Dendritic cell treated with granulocyte-macrophage colony-stimulating factor and Interleukin-4, amounts not matched to agents 40 ng/mL and 50 ng/mL, for 4 days (primary cell): Measurements from ENCODE around the gene BOD1L2.

ENCODE experiments used
- H3K27ac Mint-ChIP-seq: one replicate; pipeline ENCODE4 v1.8.0; 2022; ENCODE audit warnings: mild to moderate bottlenecking, mixed read lengths
- H3K27me3 Mint-ChIP-seq: one replicate; pipeline ENCODE4 v1.8.0; 2022; ENCODE audit warnings: mild to moderate bottlenecking, mixed read lengths
- H3K36me3 Mint-ChIP-seq: one replicate; pipeline ENCODE4 v1.8.0; 2022; ENCODE audit warnings: low read depth, mixed read lengths
- H3K4me1 Mint-ChIP-seq: one replicate; pipeline ENCODE4 v1.8.0; 2022; ENCODE audit warnings: low read depth, mixed read lengths
- H3K4me3 Mint-ChIP-seq: one replicate; pipeline ENCODE4 v1.8.0; 2022; ENCODE audit warnings: mild to moderate bottlenecking, moderate library complexity, mixed read lengths
- H3K9me3 Mint-ChIP-seq: one replicate; pipeline ENCODE4 v1.8.0; 2022; ENCODE audit warnings: mixed read lengths
- intact Hi-C: fragments of 100-400 bp; cut with micrococcal nuclease; formaldehyde crosslinking; loops from one replicate; pipeline ENCODE4 v1.15.0; 2022

The BOD1L2 gene

GRCh38 chr18:57146956-57147636 is at the start of gene BOD1L2:
Gene BOD1L2, plus strand, starts transcription at chr18:57147087. Its CDS starts 226 bp downstream, at chr18:57147313.
- peaks cover 12% of the 10 kb centered on the region for H3K4me1 Mint-ChIP-seq
- intact Hi-C loops: no loop called here
- no peak within 1 kb of the TSS for H3K4me3 Mint-ChIP-seq
- no peaks in the 10 kb centered on the region for H3K36me3 Mint-ChIP-seq
- H3K9me3 Mint-ChIP-seq: no peaks in the 10 kb centered on the region
- H3K27me3 Mint-ChIP-seq: peaks cover 56% of the 10 kb centered on the region
- H3K27ac Mint-ChIP-seq: no peak within 1 kb of the TSS

GRCh38 chr18:57107140-57107832 is 39.6 kb upstream of the BOD1L2 start:
- H3K4me3 Mint-ChIP-seq: no peak overlapping the region
- intact Hi-C loops: no loop called here
- no peaks in the 10 kb centered on the region for H3K36me3 Mint-ChIP-seq
- peaks cover 12% of the 10 kb centered on the region for H3K9me3 Mint-ChIP-seq
- no peaks in the 10 kb centered on the region for H3K4me1 Mint-ChIP-seq
- peaks cover 5% of the 10 kb centered on the region for H3K27me3 Mint-ChIP-seq
- H3K27ac Mint-ChIP-seq: no peak overlapping the region

GRCh38 chr18:57110290-57110689 is 36.6 kb upstream of the BOD1L2 start:
- intact Hi-C loops: no loop called here
- Mint-ChIP-seq H3K27me3 (peaks cover 1% of the 10 kb centered on the region), H3K9me3 (peaks cover 9% of the 10 kb centered on the region), H3K4me3 (no peak overlapping the region), H3K27ac (no peak overlapping the region), H3K36me3 (no peaks in the 10 kb centered on the region), H3K4me1 (no peaks in the 10 kb centered on the region)

- H3K4me3 Mint-ChIP-seq: no peak overlapping the region
- H3K27ac Mint-ChIP-seq: no peak overlapping the region
- H3K4me1 Mint-ChIP-seq: no peaks in the 10 kb centered on the region
- H3K27me3 Mint-ChIP-seq: peaks cover 10% of the 10 kb centered on the region
- H3K9me3 Mint-ChIP-seq: peaks cover 9% of the 10 kb centered on the region
- intact Hi-C loops: no loop called here
- no peaks in the 10 kb centered on the region for H3K36me3 Mint-ChIP-seq
Measured at GRCh38 chr18:57113799-57114420, 33.0 kb upstream of the BOD1L2 start.

GRCh38 chr18:57116598-57117132 is 30.2 kb upstream of the BOD1L2 start:
- intact Hi-C loops: no loop called here
- Mint-ChIP-seq H3K9me3 (peaks cover 4% of the 10 kb centered on the region), H3K4me3 (no peak overlapping the region), H3K27ac (no peak overlapping the region), H3K36me3 (no peaks in the 10 kb centered on the region), H3K4me1 (no peaks in the 10 kb centered on the region), H3K27me3 (peaks cover 22% of the 10 kb centered on the region)

- Mint-ChIP-seq H3K36me3 (no peaks in the 10 kb centered on the region), H3K9me3 (no peaks in the 10 kb centered on the region), H3K27me3 (peaks cover 41% of the 10 kb centered on the region)
Measured at GRCh38 chr18:57121542-57122112, 25.3 kb upstream of the BOD1L2 start.

GRCh38 chr18:57122936-57123510 is 23.9 kb upstream of the BOD1L2 start:
- Mint-ChIP-seq H3K4me1 (no peaks in the 10 kb centered on the region), H3K27me3 (peaks cover 39% of the 10 kb centered on the region)

More at GRCh38 chr18:57121542-57122112, 25.3 kb upstream of the BOD1L2 start:
- intact Hi-C loops: no loop called here
- no peak overlapping the region for H3K27ac Mint-ChIP-seq
- no peak overlapping the region for H3K4me3 Mint-ChIP-seq
- no peaks in the 10 kb centered on the region for H3K4me1 Mint-ChIP-seq

GRCh38 chr18:57125627-57126026 is 21.3 kb upstream of the BOD1L2 start:
- no peak overlapping the region for H3K27ac Mint-ChIP-seq
- H3K27me3 Mint-ChIP-seq: peaks cover 37% of the 10 kb centered on the region
- intact Hi-C loops: no loop called here
- H3K9me3 Mint-ChIP-seq: no peaks in the 10 kb centered on the region
- no peak overlapping the region for H3K4me3 Mint-ChIP-seq
- H3K4me1 Mint-ChIP-seq: no peaks in the 10 kb centered on the region
- no peaks in the 10 kb centered on the region for H3K36me3 Mint-ChIP-seq

More at GRCh38 chr18:57122936-57123510, 23.9 kb upstream of the BOD1L2 start:
- H3K36me3 Mint-ChIP-seq: no peaks in the 10 kb centered on the region
- no peaks in the 10 kb centered on the region for H3K9me3 Mint-ChIP-seq
- H3K4me3 Mint-ChIP-seq: no peak overlapping the region
- no peak overlapping the region for H3K27ac Mint-ChIP-seq
- intact Hi-C loops: no loop called here

- no peak overlapping the region for H3K27ac Mint-ChIP-seq
- H3K27me3 Mint-ChIP-seq: peaks cover 14% of the 10 kb centered on the region
- no peak overlapping the region for H3K4me3 Mint-ChIP-seq
- H3K36me3 Mint-ChIP-seq: no peaks in the 10 kb centered on the region
- no peaks in the 10 kb centered on the region for H3K9me3 Mint-ChIP-seq
- no peaks in the 10 kb centered on the region for H3K4me1 Mint-ChIP-seq
- intact Hi-C loops: no loop called here
Measured at GRCh38 chr18:57128220-57128932, 18.5 kb upstream of the BOD1L2 start.

GRCh38 chr18:57131101-57131500 is 15.8 kb upstream of the BOD1L2 start:
- Mint-ChIP-seq H3K9me3 (no peaks in the 10 kb centered on the region), H3K27ac (no peak overlapping the region), H3K27me3 (peaks cover 12% of the 10 kb centered on the region), H3K4me3 (no peak overlapping the region), H3K36me3 (no peaks in the 10 kb centered on the region), H3K4me1 (no peaks in the 10 kb centered on the region)
- intact Hi-C loops: no loop called here

- Mint-ChIP-seq H3K9me3 (no peaks in the 10 kb centered on the region), H3K4me3 (no peak overlapping the region), H3K36me3 (no peaks in the 10 kb centered on the region), H3K4me1 (no peaks in the 10 kb centered on the region), H3K27me3 (peaks cover 10% of the 10 kb centered on the region), H3K27ac (no peak overlapping the region)
- intact Hi-C loops: no loop called here
Measured at GRCh38 chr18:57131782-57132181, 15.1 kb upstream of the BOD1L2 start.

GRCh38 chr18:57134618-57135135 is 12.2 kb upstream of the BOD1L2 start:
- intact Hi-C loops: no loop called here
- H3K9me3 Mint-ChIP-seq: no peaks in the 10 kb centered on the region

GRCh38 chr18:57135699-57136098 is 11.2 kb upstream of the BOD1L2 start:
- no peaks in the 10 kb centered on the region for H3K36me3 Mint-ChIP-seq
- H3K4me1 Mint-ChIP-seq: no peaks in the 10 kb centered on the region
- peaks cover 8% of the 10 kb centered on the region for H3K27me3 Mint-ChIP-seq
- intact Hi-C loops: no loop called here
- no peak overlapping the region for H3K27ac Mint-ChIP-seq
- H3K4me3 Mint-ChIP-seq: no peak overlapping the region
- no peaks in the 10 kb centered on the region for H3K9me3 Mint-ChIP-seq

More at GRCh38 chr18:57134618-57135135, 12.2 kb upstream of the BOD1L2 start:
- Mint-ChIP-seq H3K4me1 (no peaks in the 10 kb centered on the region), H3K4me3 (no peak overlapping the region), H3K27me3 (peaks cover 5% of the 10 kb centered on the region), H3K36me3 (no peaks in the 10 kb centered on the region), H3K27ac (no peak overlapping the region)
